Peyer's patch (tissue), 4 donors: Measurements from ENCODE around the gene CCNT1. TPM values are rescaled to one million over a fixed set of nuclear protein-coding genes. Genes with fewer than 3 reads are reported as not detected.

ENCODE experiments used
- DNase-seq, 3 donors: peaks; one replicate each; pipeline ENCODE4 v3.0.0-alpha.2; 2017 to 2019
- H3K27ac ChIP-seq, 4 donors: fragments of 200-600 bp; sonication (generic); one replicate each; pipeline ENCODE4 v1.5.1; 2016 to 2019
- H3K27me3 ChIP-seq, 2 donors: fragments of 200-600 bp; sonication (generic); one replicate each; pipeline ENCODE4 v1.5.1; 2019
- H3K36me3 ChIP-seq, 3 donors: fragments of 200-600 bp; sonication (generic); one replicate each; pipeline ENCODE4 v1.5.1; 2016 to 2019
- H3K4me1 ChIP-seq, 4 donors: fragments of 200-600 bp; sonication (generic); one replicate each; pipeline ENCODE4 v1.5.1; 2016 to 2019
- H3K4me3 ChIP-seq, 4 donors: fragments of 200-600 bp; sonication (generic); 1 replicate in 3 of 4; 2 replicates in 1 of 4; pipeline ENCODE4 v1.5.1; 2016 to 2019; ENCODE audit warnings: mild to moderate bottlenecking in 1 of 4
- H3K9me3 ChIP-seq, 4 donors: fragments of 200-600 bp; sonication (generic); one replicate each; pipeline ENCODE4 v1.5.1; 2016 to 2019; ENCODE audit warnings: mild to moderate bottlenecking in 1 of 4
- POLR2A ChIP-seq, 2 donors: fragments of 450-650 bp; IDR thresholded peaks; one replicate each; pipeline ENCODE4 v1.5.1; 2017; ENCODE audit warnings: antibody characterized with exemption in 2 of 2, mild to moderate bottlenecking in 2 of 2, moderate library complexity in 2 of 2
- total RNA-seq, 4 donors: library from RNA; depleted of rRNA; stranded (reverse); fragments of >200 nt; gene quantifications; one replicate each; pipeline ENCODE4 v1.1.0, GENCODE V29; 2016
- TF ChIP-seq, protein P1 (sequence below), 6 experiments: fragments of 450-650 bp in 4 of 6; fragments of 200-600 bp in 2 of 6; sonication (generic) in 1 of 6; IDR thresholded peaks; one replicate each; pipeline ENCODE4 v1.5.1; 2017 to 2019; ENCODE audit warnings: antibody characterized with exemption in 6 of 6, mild to moderate bottlenecking in 3 of 6, moderate library complexity in 1 of 6

The CCNT1 gene
- total RNA-seq, 4 donors from 2014 or later: 29.6 to 68.5 (median 42.9) TPM

DNA sequence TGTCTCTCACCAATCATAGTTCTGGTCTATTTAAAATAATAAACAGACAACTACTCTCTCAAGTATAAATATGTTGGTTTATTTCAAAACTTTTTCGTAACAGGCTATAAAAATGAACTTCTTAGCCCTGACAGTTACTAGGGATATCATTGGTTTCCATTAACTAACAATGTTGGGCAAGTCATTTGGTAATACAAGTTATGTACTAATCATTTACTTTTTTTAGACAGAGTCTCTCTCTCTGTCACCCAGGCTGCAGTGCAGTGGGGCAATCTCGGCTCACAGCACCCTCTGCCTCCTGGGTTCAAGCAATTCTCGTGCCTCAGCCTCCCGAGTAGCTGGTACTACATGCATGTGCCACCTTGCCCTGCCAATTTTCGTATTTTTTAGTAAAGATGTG is 19.9 kb downstream of the CCNT1 start:
- H3K9me3 ChIP-seq: no peaks in the 10 kb centered on the region
- H3K27me3 ChIP-seq: no peaks in the 10 kb centered on the region
- no peak overlapping the region for H3K4me3 ChIP-seq
- TF ChIP-seq POLR2A (IDR thresholded peaks at IDR 0.05): no peak
- TF ChIP-seq, protein P1, sequence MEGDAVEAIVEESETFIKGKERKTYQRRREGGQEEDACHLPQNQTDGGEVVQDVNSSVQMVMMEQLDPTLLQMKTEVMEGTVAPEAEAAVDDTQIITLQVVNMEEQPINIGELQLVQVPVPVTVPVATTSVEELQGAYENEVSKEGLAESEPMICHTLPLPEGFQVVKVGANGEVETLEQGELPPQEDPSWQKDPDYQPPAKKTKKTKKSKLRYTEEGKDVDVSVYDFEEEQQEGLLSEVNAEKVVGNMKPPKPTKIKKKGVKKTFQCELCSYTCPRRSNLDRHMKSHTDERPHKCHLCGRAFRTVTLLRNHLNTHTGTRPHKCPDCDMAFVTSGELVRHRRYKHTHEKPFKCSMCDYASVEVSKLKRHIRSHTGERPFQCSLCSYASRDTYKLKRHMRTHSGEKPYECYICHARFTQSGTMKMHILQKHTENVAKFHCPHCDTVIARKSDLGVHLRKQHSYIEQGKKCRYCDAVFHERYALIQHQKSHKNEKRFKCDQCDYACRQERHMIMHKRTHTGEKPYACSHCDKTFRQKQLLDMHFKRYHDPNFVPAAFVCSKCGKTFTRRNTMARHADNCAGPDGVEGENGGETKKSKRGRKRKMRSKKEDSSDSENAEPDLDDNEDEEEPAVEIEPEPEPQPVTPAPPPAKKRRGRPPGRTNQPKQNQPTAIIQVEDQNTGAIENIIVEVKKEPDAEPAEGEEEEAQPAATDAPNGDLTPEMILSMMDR (IDR thresholded peaks at IDR 0.05): no peak
- H3K36me3 ChIP-seq: peaks cover 0 to 84% (median 0%) of the 10 kb centered on the region in 3 donors
- no peak overlapping the region for H3K27ac ChIP-seq
- no peak for DNase-seq
- H3K4me1 ChIP-seq: no peaks in the 10 kb centered on the region

DNA sequence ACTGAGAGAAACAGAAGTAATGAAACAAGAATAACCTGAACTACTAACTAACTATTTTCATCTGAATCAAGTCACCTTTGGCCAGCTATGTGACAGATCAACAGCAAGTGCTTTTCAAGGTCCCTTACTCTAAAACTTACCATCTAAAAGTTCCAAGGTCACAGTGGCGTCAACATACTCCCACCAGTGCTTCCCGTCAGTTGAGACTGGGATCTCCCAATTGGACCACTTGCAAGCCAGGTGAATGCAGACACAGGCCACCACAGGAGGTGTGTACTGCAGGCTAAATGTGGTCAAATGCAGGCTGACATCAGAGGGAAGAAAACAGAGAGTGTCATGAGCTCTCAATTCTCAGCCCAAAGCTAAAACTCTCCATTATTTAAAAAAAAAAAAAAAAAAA is 20.6 kb downstream of the CCNT1 start:
- Histone ChIP-seq H3K27me3 (no peaks in the 10 kb centered on the region), H3K27ac (no peak overlapping the region), H3K4me1 (no peaks in the 10 kb centered on the region), H3K9me3 (no peaks in the 10 kb centered on the region), H3K4me3 (no peak overlapping the region), H3K36me3 (peaks cover 0 to 83% (median 0%) of the 10 kb centered on the region in 3 donors)
- no peak for TF ChIP-seq POLR2A (IDR thresholded peaks at IDR 0.05)
- TF ChIP-seq, protein P1 (IDR thresholded peaks at IDR 0.05): no peak
- no peak for DNase-seq

DNA sequence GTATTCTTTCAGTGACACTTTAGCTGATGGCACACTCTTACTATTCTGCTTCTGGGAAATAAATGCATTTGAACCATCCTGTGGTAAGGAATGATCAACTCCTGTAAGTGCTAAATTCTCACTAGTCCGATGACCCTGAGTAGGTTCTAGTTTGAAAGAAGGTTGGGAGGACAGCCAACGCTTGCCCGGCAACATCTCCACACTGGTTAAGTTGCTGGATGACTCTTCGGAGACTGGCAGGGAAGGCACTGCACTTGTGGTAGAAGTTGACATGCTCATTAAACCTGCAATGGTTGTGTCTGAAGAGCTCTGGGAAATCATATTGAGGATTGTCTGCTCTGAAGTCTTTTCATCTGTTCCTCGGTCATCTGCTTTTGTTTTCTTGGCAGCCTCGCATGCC is 22.5 kb downstream of the CCNT1 start:
- H3K4me3 ChIP-seq: no peak overlapping the region
- no peaks in the 10 kb centered on the region for H3K4me1 ChIP-seq
- H3K27me3 ChIP-seq: no peaks in the 10 kb centered on the region
- no peak overlapping the region for H3K27ac ChIP-seq
- no peak for DNase-seq
- H3K36me3 ChIP-seq: peaks cover 0 to 89% (median 0%) of the 10 kb centered on the region in 3 donors
- H3K9me3 ChIP-seq: no peaks in the 10 kb centered on the region
- TF ChIP-seq, protein P1 (IDR thresholded peaks at IDR 0.05): no peak
- no peak for TF ChIP-seq POLR2A (IDR thresholded peaks at IDR 0.05)

DNA sequence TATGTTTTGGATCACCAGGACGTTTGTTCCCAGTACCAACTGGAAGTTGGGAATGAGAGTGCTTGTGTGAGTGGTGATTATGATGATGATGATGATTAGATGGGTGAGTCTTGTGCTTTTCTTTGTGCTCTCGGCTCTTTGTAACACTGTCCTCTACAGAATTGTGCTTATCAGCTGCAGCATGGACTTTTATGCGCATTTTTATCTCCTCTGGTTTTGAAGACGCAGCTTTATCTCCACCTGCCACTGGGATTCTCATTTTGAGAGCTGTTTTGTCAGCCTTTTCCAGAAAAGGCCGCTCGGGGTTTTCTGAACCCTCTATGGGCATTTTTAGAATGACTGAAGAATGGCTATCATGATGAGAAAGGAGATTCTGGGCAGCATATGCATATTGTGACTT is 22.9 kb downstream of the CCNT1 start:
- no peak for DNase-seq
- Histone ChIP-seq H3K36me3 (peaks cover 0 to 88% (median 0%) of the 10 kb centered on the region in 3 donors), H3K4me3 (no peak overlapping the region)

DNA sequence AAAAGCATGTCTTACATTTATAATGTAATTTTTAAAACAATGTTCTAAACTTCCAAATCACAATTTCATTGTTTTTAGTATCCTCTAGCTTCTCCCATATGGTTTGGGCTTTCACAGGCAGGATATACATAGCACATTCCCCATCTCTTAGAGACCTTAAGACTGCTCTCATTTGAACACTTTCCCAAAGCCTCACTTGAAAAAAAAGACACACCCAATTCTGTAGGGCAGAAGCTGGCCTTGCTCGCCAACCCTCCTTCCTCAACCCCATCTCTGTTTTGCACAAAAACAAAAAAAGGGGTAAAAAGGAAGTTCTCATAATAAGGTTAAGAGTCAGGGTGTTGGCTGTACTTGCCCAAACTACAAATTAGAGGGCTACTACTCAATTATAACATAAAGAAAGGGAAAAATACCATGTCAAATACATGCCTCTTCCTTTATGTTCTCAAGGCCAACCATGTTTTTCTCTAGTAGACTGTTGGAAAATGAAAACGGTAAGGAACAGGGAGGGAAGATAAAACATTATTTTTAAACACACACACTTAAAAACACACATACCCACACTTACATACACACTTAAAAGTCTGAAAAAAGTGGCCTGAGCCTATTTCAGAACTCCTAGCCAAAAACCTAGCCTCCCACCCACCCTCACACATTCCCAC is 24.6 kb downstream of the CCNT1 start:
- peaks cover 0 to 78% (median 0%) of the 10 kb centered on the region in 3 donors for H3K36me3 ChIP-seq
- no peaks in the 10 kb centered on the region for H3K27me3 ChIP-seq
- no peak for TF ChIP-seq POLR2A (IDR thresholded peaks at IDR 0.05)
- TF ChIP-seq, protein P1 (IDR thresholded peaks at IDR 0.05): no peak
- H3K9me3 ChIP-seq: no peaks in the 10 kb centered on the region
- no peak for DNase-seq
- no peak overlapping the region for H3K27ac ChIP-seq
- no peak overlapping the region for H3K4me3 ChIP-seq
- no peaks in the 10 kb centered on the region for H3K4me1 ChIP-seq

More for the DNA sequence above, 22.9 kb downstream of the CCNT1 start:
- TF ChIP-seq POLR2A (IDR thresholded peaks at IDR 0.05): no peak
- TF ChIP-seq, protein P1 (IDR thresholded peaks at IDR 0.05): no peak
- H3K9me3 ChIP-seq: no peaks in the 10 kb centered on the region
- no peaks in the 10 kb centered on the region for H3K4me1 ChIP-seq
- H3K27ac ChIP-seq: no peak overlapping the region
- no peaks in the 10 kb centered on the region for H3K27me3 ChIP-seq
